GM12865 (cell line): ENCODE data around the gene LEMD2.

Experiments used
- DNase-seq: peaks from one replicate; pipeline ENCODE4 v3.0.0; 2010; ENCODE audit warnings: low read depth
- H3K4me3 ChIP-seq: 2 replicates; pipeline ENCODE4 v1.5.1; 2011; ENCODE audit warnings: mild to moderate bottlenecking, low read depth, low read length, control low read depth
- TF ChIP-seq, protein P1 (sequence below): IDR thresholded peaks from 2 replicates; pipeline ENCODE4 v1.5.1; 2011; ENCODE audit warnings: low read length, control low read depth, low read depth, inconsistent platforms; ENCODE audit not compliant: insufficient read depth; ENCODE audit errors: missing control alignments

Gene LEMD2

DNA sequence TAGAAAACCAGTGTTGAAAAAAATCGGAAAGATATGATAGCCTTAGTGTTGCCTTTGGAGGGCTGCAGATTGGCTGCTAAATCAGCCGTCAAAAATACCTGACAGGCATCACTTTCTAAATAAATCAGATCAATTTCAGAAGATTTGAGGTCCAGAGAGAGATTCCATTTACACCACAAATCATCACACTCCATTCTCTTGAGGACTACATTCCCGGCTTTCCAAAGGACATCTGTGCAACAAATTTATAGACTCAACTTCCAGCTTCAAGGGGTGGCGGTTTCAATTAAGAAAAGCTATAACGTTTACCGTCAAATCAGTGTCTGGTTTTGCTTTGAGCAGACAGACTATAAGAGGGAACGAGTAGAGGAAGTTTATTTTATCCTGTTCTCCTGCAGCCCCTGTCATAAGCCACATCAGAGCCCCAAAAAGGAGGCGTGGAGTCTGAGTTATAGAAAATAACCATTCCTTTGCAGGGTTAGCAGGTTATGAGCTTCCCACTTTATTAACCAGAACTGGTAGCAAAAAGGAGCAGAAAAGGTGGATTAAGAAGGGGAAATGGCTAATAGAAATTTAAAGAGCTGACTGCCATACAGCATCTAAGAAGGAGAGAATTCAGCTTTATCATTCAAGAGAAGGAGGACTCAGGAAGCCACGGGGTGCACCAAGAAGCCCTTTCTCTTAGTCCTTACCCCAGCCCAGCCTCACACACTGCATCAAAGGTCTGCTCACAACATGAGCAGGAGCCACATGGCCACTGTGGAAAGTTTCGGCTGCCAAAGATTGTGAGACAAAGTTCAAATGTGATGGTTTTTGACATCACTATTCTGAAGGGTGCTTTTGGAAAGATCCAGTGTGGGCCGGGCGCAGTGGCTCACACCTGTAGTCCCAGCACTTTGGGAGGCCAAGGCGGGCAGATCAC is 64.6 kb downstream of the LEMD2 start:
- TF ChIP-seq, protein P1, sequence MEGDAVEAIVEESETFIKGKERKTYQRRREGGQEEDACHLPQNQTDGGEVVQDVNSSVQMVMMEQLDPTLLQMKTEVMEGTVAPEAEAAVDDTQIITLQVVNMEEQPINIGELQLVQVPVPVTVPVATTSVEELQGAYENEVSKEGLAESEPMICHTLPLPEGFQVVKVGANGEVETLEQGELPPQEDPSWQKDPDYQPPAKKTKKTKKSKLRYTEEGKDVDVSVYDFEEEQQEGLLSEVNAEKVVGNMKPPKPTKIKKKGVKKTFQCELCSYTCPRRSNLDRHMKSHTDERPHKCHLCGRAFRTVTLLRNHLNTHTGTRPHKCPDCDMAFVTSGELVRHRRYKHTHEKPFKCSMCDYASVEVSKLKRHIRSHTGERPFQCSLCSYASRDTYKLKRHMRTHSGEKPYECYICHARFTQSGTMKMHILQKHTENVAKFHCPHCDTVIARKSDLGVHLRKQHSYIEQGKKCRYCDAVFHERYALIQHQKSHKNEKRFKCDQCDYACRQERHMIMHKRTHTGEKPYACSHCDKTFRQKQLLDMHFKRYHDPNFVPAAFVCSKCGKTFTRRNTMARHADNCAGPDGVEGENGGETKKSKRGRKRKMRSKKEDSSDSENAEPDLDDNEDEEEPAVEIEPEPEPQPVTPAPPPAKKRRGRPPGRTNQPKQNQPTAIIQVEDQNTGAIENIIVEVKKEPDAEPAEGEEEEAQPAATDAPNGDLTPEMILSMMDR, result no peak
- no peak overlapping the region for H3K4me3 ChIP-seq
- no peak for DNase-seq

DNA sequence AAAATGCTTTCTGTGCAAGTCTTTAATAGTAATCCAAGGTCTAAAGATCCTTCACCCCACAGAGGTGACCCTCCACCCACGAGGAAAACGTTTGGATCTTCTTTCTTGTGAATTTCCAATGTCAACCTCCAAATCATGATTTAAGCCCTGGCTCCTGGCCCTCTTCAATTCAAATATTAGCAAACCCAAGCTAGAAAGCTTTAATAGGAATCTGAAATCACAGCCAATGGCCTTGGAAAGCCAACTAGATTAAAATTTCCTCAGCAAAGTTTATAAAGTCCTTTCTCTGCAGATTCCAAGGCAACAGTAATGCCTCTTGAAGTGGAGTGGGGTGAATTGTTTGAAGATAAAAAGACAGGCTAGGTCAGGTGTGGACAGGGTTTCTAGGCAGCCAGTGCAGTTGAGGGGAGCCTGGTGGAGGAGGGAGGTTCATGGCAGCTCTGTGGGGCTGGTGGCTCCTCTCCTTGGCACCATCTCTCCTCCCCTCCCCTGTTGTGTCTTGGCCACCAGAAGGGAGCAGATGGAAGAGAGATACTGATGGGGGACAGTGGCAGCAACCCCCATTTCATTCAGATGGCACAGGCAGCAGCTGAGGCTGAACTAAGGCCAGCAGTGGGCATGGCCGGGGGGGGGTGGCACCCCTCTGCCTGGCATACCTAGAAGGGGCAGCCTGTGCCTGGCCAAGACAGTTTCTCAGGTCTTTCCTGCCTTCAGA is 65.4 kb downstream of the LEMD2 start:
- H3K4me3 ChIP-seq, result no peak overlapping the region
- TF ChIP-seq, protein P1, result no peak
- no peak for DNase-seq

DNA sequence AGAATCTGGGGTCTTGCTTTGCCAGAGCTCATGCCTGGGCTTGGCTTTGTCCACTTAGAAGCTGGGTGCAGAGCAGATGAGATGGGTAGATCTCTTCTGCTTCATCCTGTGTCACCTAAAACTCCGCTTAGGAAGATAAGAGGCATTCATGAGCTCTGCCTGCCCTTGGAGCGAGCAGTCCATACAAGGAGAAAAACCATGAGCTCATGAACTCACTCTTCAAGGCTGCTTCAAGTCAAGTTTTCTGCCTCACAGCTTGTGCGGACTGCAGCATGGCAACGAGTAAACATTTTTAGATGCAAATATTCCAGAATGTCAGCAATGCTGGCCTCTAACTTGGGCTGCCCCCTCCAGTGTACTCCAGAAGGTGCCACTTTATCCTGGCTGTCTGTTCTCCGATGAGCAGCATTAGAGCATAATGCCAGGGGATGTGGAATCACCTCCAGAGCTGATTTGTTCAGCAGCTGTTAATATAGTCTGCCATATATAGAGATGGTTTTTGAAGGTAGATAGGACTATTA is 66.8 kb downstream of the LEMD2 start:
- DNase-seq, result no peak
- TF ChIP-seq, protein P1, result no peak
- no peak overlapping the region for H3K4me3 ChIP-seq

DNA sequence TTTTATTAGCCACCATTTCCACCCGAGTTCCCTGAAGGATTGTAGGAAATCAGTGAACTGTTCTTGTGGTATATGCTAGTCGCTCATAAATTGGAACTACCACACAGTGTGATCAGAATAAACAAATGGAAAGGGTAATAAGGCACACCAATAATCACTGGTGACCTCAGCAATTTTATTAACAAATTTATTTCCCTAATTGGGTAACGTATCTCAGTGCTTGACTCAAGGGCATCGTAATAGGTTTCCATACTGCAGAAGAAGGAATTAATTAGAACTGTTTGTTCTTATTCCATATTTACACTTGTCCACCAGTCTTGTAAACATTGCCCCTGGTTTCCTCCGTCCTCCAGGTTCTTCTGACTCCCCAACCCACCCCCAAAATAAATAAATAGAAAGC is 67.4 kb downstream of the LEMD2 start:
- H3K4me3 ChIP-seq, result no peak overlapping the region
- TF ChIP-seq, protein P1, result no peak
- DNase-seq, result no peak
